SK-N-MC (cell line): ENCODE measurements around the gene RNF34.
"Not testable (repeated sequence)": the region's sequence is repeated elsewhere in the genome, so short reads cannot be mapped to it uniquely, and the experiment has no call there.

Experiments
- DNase-seq: peaks from one replicate; pipeline ENCODE4 v3.0.0-alpha.2; 2011; ENCODE audit warnings: low read depth, low spot score
- H3K27ac ChIP-seq: fragments of 200-600 bp; sonication (generic); 2 replicates; pipeline ENCODE4 v1.5.1; 2016; ENCODE audit warnings: mixed run types
- H3K36me3 ChIP-seq: fragments of 200-600 bp; sonication (generic); 2 replicates; pipeline ENCODE4 v1.6.1; 2017; ENCODE audit warnings: antibody characterized with exemption, low read length, mixed read lengths; ENCODE audit not compliant: insufficient read depth
- H3K4me3 ChIP-seq: fragments of 200-600 bp; sonication (generic); 2 replicates; pipeline ENCODE4 v1.5.1; 2016
- H3K9ac ChIP-seq: fragments of 200-600 bp; sonication (generic); 2 replicates; pipeline ENCODE4 v1.8.0; 2017; ENCODE audit warnings: mixed run types, mixed read lengths; ENCODE audit not compliant: insufficient read length
- H3K9me3 ChIP-seq: fragments of 200-600 bp; sonication (generic); 2 replicates; pipeline ENCODE4 v1.6.1; 2017; ENCODE audit warnings: low read depth, mild to moderate bottlenecking, antibody characterized with exemption, low read length, moderate library complexity, mixed read lengths
- EZH2 ChIP-seq: fragments of 200-600 bp; sonication (generic); IDR thresholded peaks from one replicate; pipeline ENCODE4 v1.6.1; 2017; ENCODE audit warnings: antibody characterized with exemption
- FOXP2 ChIP-seq: optimal IDR thresholded peaks from 2 replicates; pipeline ENCODE3; 2011; ENCODE audit warnings: mild to moderate bottlenecking, moderate library complexity; ENCODE audit not compliant: insufficient read depth; ENCODE audit errors: extremely low read length, control extremely low read depth
- POLR2AphosphoS5 ChIP-seq: IDR thresholded peaks from 2 replicates; pipeline ENCODE4 v1.6.1; 2012; ENCODE audit warnings: mild to moderate bottlenecking, low read depth, low read length, borderline replicate concordance

The RNF34 gene

DNA sequence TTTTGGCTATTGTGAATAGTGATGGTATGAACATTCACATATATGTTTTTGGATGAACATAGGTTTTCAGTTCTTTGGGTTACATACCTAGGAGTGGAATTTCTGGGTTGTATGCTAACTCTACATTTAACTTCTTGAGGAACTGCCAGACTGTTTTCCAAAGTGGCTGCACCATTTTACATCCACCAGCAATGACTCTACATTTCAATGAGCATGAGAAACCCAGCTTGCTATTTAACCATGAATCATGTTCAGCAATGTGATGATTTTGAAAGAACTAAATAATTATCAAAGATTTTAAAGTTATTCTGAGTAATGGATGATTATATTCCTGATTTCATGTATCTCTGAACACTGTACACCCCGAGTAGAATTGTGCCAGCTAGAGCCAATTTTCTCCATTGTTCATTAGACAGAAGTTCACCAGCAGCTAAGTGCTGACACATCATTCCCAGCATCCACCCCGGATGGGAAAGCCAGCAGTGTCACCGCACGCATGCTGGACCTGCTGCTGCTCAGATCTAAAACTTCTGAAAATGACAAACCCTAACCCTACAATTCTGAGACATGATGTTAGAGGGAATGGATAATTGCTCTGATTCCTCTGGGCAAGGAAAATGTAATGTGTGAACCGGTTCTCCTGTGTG lies 34.4 kb upstream of the RNF34 start:
- DNase-seq, result no peak
- no peak overlapping the region for H3K4me3 ChIP-seq
- H3K9ac ChIP-seq, result peak overlapping the region; percentile 29
- TF ChIP-seq EZH2, result no peak
- no peaks in the 10 kb centered on the region for H3K36me3 ChIP-seq
- no peaks in the 10 kb centered on the region for H3K9me3 ChIP-seq
- no peak overlapping the region for H3K27ac ChIP-seq

GRCh38 chr12:121366063-121366459 lies 33.9 kb upstream of the RNF34 start:
- Histone ChIP-seq H3K36me3 (no peaks in the 10 kb centered on the region), H3K27ac (no peak overlapping the region), H3K9ac (peak overlapping the region; percentile 29), H3K9me3 (no peaks in the 10 kb centered on the region), H3K4me3 (no peak overlapping the region)
- no peak for DNase-seq
- TF ChIP-seq EZH2, result no peak
- TF ChIP-seq POLR2AphosphoS5, result no peak
- no peak for TF ChIP-seq FOXP2

GRCh38 chr12:121371404-121371803 lies 28.5 kb upstream of the RNF34 start:
- TF ChIP-seq POLR2AphosphoS5, result no peak
- TF ChIP-seq EZH2, result no peak
- TF ChIP-seq FOXP2, result no peak

DNA sequence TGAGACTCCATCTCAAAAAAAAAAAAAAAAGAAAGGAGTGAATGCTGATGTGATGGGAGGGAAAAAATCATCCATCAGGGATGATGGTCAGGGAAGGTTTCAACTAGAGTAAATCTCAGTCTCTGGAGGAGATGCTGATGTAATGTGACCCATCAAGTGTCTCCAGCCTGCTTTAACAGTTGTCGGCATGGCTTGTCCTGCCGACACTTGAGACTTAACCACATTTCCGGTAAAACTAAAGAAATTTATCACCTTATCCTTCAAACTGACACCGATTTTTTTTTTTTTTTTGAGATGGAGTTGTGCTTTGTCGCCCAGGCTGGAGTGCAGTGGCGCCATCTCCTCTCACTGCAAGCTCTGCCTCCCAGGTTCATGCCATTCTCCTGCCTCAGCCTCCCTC lies 26.2 kb upstream of the RNF34 start:
- Histone ChIP-seq H3K27ac (no peak overlapping the region), H3K4me3 (no peak overlapping the region), H3K9ac (no peak overlapping the region), H3K9me3 (no peaks in the 10 kb centered on the region), H3K36me3 (no peaks in the 10 kb centered on the region)
- DNase-seq, result no peak
- no peak for TF ChIP-seq EZH2
- TF ChIP-seq FOXP2, result no peak
- no peak for TF ChIP-seq POLR2AphosphoS5

More at GRCh38 chr12:121371404-121371803, 28.5 kb upstream of the RNF34 start:
- Histone ChIP-seq H3K27ac (no peak overlapping the region), H3K36me3 (no peaks in the 10 kb centered on the region), H3K9ac (no peak overlapping the region), H3K4me3 (no peak overlapping the region), H3K9me3 (no peaks in the 10 kb centered on the region)
- DNase-seq, result no peak

DNA sequence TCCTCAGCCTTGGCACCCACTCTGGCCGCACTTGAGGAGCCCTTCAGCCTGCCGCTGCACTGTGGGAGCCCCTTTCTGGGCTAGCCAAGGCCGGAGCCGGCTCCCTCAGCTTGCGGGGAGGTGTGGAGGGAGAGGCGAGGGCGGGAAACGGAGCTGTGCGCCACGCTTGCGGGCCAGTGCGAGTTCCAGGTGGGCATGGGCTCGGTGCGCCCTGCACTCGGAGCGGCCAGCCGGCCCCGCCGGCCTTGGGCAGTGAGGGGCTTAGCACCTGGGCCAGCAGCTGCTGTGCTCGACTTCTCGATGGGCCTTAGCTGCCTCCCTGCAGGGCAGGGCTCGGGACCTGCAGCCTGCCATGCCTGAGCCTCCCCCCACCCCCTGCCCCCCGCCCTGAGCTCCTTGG lies 25.6 kb upstream of the RNF34 start:
- not testable (repeated sequence) for DNase-seq, H3K36me3 ChIP-seq, H3K9ac ChIP-seq, H3K4me3 ChIP-seq, H3K27ac ChIP-seq, H3K9me3 ChIP-seq

- not testable (repeated sequence) for H3K4me3 ChIP-seq, H3K36me3 ChIP-seq, DNase-seq, H3K9me3 ChIP-seq, H3K27ac ChIP-seq, H3K9ac ChIP-seq
These were observed 24.9 kb upstream of the RNF34 start for GRCh38 chr12:121374945-121375584.

GRCh38 chr12:121376754-121377697 lies 22.9 kb upstream of the RNF34 start:
- H3K9me3 ChIP-seq, result no peaks in the 10 kb centered on the region
- no peak for TF ChIP-seq POLR2AphosphoS5
- TF ChIP-seq EZH2, result no peak
- no peak for TF ChIP-seq FOXP2
- H3K9ac ChIP-seq, result no peak overlapping the region
- H3K36me3 ChIP-seq, result no peaks in the 10 kb centered on the region
- no peak overlapping the region for H3K4me3 ChIP-seq
- DNase-seq, result no peak
- H3K27ac ChIP-seq, result no peak overlapping the region

DNA sequence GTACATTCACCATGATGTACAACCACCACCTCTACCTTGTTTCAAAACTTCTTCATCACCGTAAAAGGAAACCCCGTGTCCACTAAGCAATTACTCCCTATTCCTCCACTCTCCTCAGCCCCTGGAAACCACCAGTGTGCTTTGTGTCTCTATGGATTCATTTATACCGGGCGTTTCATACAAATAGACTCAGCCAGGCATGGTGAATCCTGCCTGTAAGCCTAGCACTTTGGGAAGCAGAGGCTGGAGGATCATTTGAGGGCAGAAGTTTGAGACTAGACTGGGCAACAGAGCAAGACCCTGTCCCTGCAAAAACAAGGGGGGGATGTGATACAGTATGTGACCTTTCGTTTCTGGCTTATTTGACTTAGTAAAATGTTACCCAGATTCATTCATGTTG lies 21.2 kb upstream of the RNF34 start:
- TF ChIP-seq POLR2AphosphoS5 (no peak), FOXP2 (no peak), EZH2 (no peak)
- H3K4me3 ChIP-seq, result no peak overlapping the region
- no peak for DNase-seq
- no peaks in the 10 kb centered on the region for H3K36me3 ChIP-seq
- no peaks in the 10 kb centered on the region for H3K9me3 ChIP-seq
- no peak overlapping the region for H3K9ac ChIP-seq
- no peak overlapping the region for H3K27ac ChIP-seq
